MM.1S (cell line): ENCODE results near the gene FGD6.

ENCODE experiments used
- DNase-seq: peaks from one replicate; pipeline ENCODE4 v3.0.0-alpha.2; 2015
- H2AFZ ChIP-seq: fragments of 300-600 bp; sonication (generic); 2 replicates; pipeline ENCODE4 v1.6.0; 2016; ENCODE audit warnings: antibody characterized with exemption, low read length
- H3F3A ChIP-seq: fragments of 300-600 bp; sonication (generic); 2 replicates; pipeline ENCODE4 v1.6.1; 2016; ENCODE audit warnings: mild to moderate bottlenecking, antibody characterized with exemption, low read length, moderate library complexity, mixed read lengths; ENCODE audit not compliant: insufficient read depth
- H3K27ac ChIP-seq: fragments of 300-600 bp; sonication (generic); 2 replicates; pipeline ENCODE4 v1.5.1; 2016; ENCODE audit warnings: mild to moderate bottlenecking, low read length
- H3K27me3 ChIP-seq: fragments of 300-600 bp; sonication (generic); replicated peaks from 2 replicates; pipeline ENCODE4 v1.6.0; 2016; ENCODE audit warnings: low read length; ENCODE audit not compliant: insufficient read depth
- H3K36me3 ChIP-seq: fragments of 300-600 bp; sonication (generic); replicated peaks from 2 replicates; pipeline ENCODE4 v1.6.1; 2016; ENCODE audit warnings: mild to moderate bottlenecking, low read length, mixed read lengths; ENCODE audit not compliant: insufficient read depth
- H3K4me1 ChIP-seq: fragments of 300-600 bp; sonication (generic); 2 replicates; pipeline ENCODE4 v1.6.1; 2016; ENCODE audit warnings: low read length, mixed read lengths
- H3K4me2 ChIP-seq: fragments of 300-600 bp; sonication (generic); 2 replicates; pipeline ENCODE4 v1.6.0; 2016; ENCODE audit warnings: low read depth, low read length
- H3K4me3 ChIP-seq: fragments of 300-600 bp; sonication (generic); 2 replicates; pipeline ENCODE4 v1.5.1; 2016; ENCODE audit warnings: low read length, mixed read lengths
- H3K79me2 ChIP-seq: fragments of 300-600 bp; sonication (generic); 2 replicates; pipeline ENCODE4 v1.6.1; 2016; ENCODE audit warnings: mixed run types, low read length, mixed read lengths
- H3K9ac ChIP-seq: fragments of 300-600 bp; sonication (generic); 2 replicates; pipeline ENCODE4 v1.6.1; 2016; ENCODE audit warnings: low read length, mixed read lengths
- H3K9me2 ChIP-seq: fragments of 300-600 bp; sonication (generic); replicated peaks from 2 replicates; pipeline ENCODE4 v1.6.1; 2016; ENCODE audit warnings: mild to moderate bottlenecking, low read length, mixed read lengths; ENCODE audit not compliant: insufficient read depth
- H3K9me3 ChIP-seq: fragments of 300-600 bp; sonication (generic); replicated peaks from 2 replicates; pipeline ENCODE4 v1.6.1; 2016; ENCODE audit warnings: mild to moderate bottlenecking, low read length, mixed read lengths; ENCODE audit not compliant: insufficient read depth
- H4K20me1 ChIP-seq: fragments of 300-600 bp; sonication (generic); 2 replicates; pipeline ENCODE4 v1.6.1; 2016; ENCODE audit warnings: mild to moderate bottlenecking, low read length, moderate library complexity, mixed read lengths; ENCODE audit not compliant: insufficient read depth
- CTCF ChIP-seq: fragments of 300-600 bp; sonication (generic); IDR thresholded peaks from 2 replicates; pipeline ENCODE4 v1.5.1; 2016; ENCODE audit warnings: antibody characterized with exemption, low read length, mixed read lengths
- EZH2 ChIP-seq: fragments of 300-600 bp; sonication (generic); optimal IDR thresholded peaks from 2 replicates; pipeline ENCODE3; 2017; ENCODE audit warnings: low read depth, mild to moderate bottlenecking, antibody characterized with exemption, low read length, mixed read lengths
- EZH2phosphoT487 ChIP-seq: fragments of 300-600 bp; sonication (generic); IDR thresholded peaks from 2 replicates; pipeline ENCODE4 v1.6.1; 2018; ENCODE audit warnings: antibody characterized with exemption, low read length

The FGD6 gene

GRCh38 chr12:95178136-95178535 lies 39.1 kb downstream of the FGD6 start:
- Histone ChIP-seq H3K27me3 (no peaks in the 10 kb centered on the region), H3F3A (no peaks in the 10 kb centered on the region), H3K36me3 (no peaks in the 10 kb centered on the region), H3K9me2 (no peaks in the 10 kb centered on the region), H3K27ac (no peak overlapping the region), H3K4me1 (no peaks in the 10 kb centered on the region), H4K20me1 (no peaks in the 10 kb centered on the region), H3K9ac (no peak overlapping the region), H3K79me2 (no peaks in the 10 kb centered on the region), H3K9me3 (no peaks in the 10 kb centered on the region), H3K4me3 (no peak overlapping the region), H2AFZ (no peak overlapping the region), H3K4me2 (no peak overlapping the region)
- TF ChIP-seq CTCF, result no peak
- no peak for TF ChIP-seq EZH2
- TF ChIP-seq EZH2phosphoT487, result no peak
- no peak for DNase-seq

- H3K9ac ChIP-seq, result no peak overlapping the region
- no peaks in the 10 kb centered on the region for H3K4me1 ChIP-seq
- H3K27me3 ChIP-seq, result no peaks in the 10 kb centered on the region
- H3K4me3 ChIP-seq, result no peak overlapping the region
- H3K79me2 ChIP-seq, result no peaks in the 10 kb centered on the region
- no peak for TF ChIP-seq EZH2
- TF ChIP-seq EZH2phosphoT487, result no peak
- no peak for TF ChIP-seq CTCF
- H3K4me2 ChIP-seq, result no peak overlapping the region
- H3K9me3 ChIP-seq, result no peaks in the 10 kb centered on the region
- DNase-seq, result no peak
- H3K36me3 ChIP-seq, result no peaks in the 10 kb centered on the region
- H3F3A ChIP-seq, result no peaks in the 10 kb centered on the region
- no peak overlapping the region for H3K27ac ChIP-seq
- no peaks in the 10 kb centered on the region for H4K20me1 ChIP-seq
- H3K9me2 ChIP-seq, result no peaks in the 10 kb centered on the region
- no peak overlapping the region for H2AFZ ChIP-seq
Measured at GRCh38 chr12:95177201-95177768, 40.0 kb downstream of the FGD6 start.

GRCh38 chr12:95173392-95174251 lies 43.6 kb downstream of the FGD6 start:
- H3F3A ChIP-seq, result no peaks in the 10 kb centered on the region

More at GRCh38 chr12:95173392-95174251, 43.6 kb downstream of the FGD6 start:
- Histone ChIP-seq H4K20me1 (no peaks in the 10 kb centered on the region), H3K79me2 (no peaks in the 10 kb centered on the region), H3K27me3 (no peaks in the 10 kb centered on the region), H3K9me2 (no peaks in the 10 kb centered on the region), H3K9ac (no peak overlapping the region), H3K4me1 (no peaks in the 10 kb centered on the region), H2AFZ (no peak overlapping the region), H3K27ac (no peak overlapping the region), H3K36me3 (no peaks in the 10 kb centered on the region), H3K9me3 (no peaks in the 10 kb centered on the region), H3K4me2 (no peak overlapping the region), H3K4me3 (no peak overlapping the region)
- DNase-seq, result no peak
- TF ChIP-seq CTCF (no peak), EZH2 (no peak), EZH2phosphoT487 (no peak)
